Heart left ventricle (tissue), 13 donors: Measurements from ENCODE around the gene CDK10.

Experiments
- POLR2A ChIP-seq, 2 donors: fragments of 450-650 bp; IDR thresholded peaks; one replicate each; pipeline ENCODE4 v1.6.1; 2017; ENCODE audit warnings: antibody characterized with exemption in 2 of 2, mild to moderate bottlenecking in 2 of 2, moderate library complexity in 2 of 2
- TF ChIP-seq, protein P1 (sequence below), 12 donors: fragments of 200-600 bp; sonication (generic) in 4 of 12; IDR thresholded peaks; one replicate each; pipeline versions ENCODE4 v1.5.0 to v1.8.0; 2018 to 2022; ENCODE audit warnings: antibody characterized with exemption in 12 of 12, mild to moderate bottlenecking in 5 of 12
- donor health status: ischemic (EF 13 %, LVEDD 7.1; RV severe dilation, severe dysfunction).
- donor health status: DM: no; HTN: yes; CAD: no.
- donor health status: DM: no; HTN: no; CAD: no.
- donor health status: ischemic (EF 25% LVEDD 6.9; RV normal size, moderate dysfunction).
- donor health status: ischemic (EF 25% LVEDD 5.7; RV mildly dilated, moderate dysfunction).
- donor health status: ischemic (EF 35%, LVEDD 5.7; RV mildly dilated, moderate dysfunction).
- donor health status: nonischemic (EF 11% LVEDD 7.7; RV severe dilation, severe dysfunction).
- donor health status: DM: yes; HTN: yes; CAD: no.
- donor health status: PGD.
- donor health status: ischemic (EF 29% LVEDD 5.4; RV normal size, mild dysfunction).
- donor health status: nonischemic (EF 23%, LVEDD 6.1; RV moderate dilation, normal function).

DNA sequence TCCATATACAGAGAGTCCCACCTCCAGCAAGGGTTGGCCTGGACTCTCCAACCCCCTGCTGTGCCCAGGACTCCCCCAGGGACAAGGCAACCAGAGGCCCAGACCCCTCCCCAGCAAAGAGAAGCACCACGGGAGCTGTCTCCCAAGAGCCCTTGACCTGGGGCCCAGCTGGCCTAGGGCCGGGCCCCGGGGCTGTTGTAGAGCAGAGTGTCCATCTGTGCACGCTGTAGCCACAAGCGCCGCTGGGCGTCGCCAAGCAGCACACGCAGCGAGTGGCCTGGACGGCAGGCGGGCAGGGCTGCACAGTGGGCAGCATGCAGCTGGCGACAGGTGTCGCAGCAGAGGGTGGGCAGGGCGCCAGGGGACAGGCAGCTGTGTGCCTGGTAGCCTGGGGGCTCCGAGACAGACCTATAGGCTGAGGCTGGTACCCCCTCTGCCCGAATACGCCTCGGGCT is 10.7 kb downstream of the CDK10 start:
- TF ChIP-seq, protein P1, sequence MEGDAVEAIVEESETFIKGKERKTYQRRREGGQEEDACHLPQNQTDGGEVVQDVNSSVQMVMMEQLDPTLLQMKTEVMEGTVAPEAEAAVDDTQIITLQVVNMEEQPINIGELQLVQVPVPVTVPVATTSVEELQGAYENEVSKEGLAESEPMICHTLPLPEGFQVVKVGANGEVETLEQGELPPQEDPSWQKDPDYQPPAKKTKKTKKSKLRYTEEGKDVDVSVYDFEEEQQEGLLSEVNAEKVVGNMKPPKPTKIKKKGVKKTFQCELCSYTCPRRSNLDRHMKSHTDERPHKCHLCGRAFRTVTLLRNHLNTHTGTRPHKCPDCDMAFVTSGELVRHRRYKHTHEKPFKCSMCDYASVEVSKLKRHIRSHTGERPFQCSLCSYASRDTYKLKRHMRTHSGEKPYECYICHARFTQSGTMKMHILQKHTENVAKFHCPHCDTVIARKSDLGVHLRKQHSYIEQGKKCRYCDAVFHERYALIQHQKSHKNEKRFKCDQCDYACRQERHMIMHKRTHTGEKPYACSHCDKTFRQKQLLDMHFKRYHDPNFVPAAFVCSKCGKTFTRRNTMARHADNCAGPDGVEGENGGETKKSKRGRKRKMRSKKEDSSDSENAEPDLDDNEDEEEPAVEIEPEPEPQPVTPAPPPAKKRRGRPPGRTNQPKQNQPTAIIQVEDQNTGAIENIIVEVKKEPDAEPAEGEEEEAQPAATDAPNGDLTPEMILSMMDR (IDR thresholded peaks at IDR 0.05) = no peak
- no peak for TF ChIP-seq POLR2A (IDR thresholded peaks at IDR 0.05)
